GM12878 (cell line): Measurements from ENCODE around the gene RAG1. TPM values are rescaled to one million over a fixed set of nuclear protein-coding genes. Genes with fewer than 3 reads are reported as not detected.

Experiments used
- ATAC-seq: fragments of 200-7000 bp; cut with Tn5 transposase; 3 replicates; pipeline ENCODE4 v1.9.1; 2020; ENCODE audit warnings: mild to moderate bottlenecking, moderate library complexity
- BruUV-seq: library from RNA; stranded (reverse); fragments of 400-500 nt; replicated peaks from 2 replicates; lab custom pipeline; 2021; lab: Mats Ljungman, UMichigan
- CTCF ChIA-PET: fragments of 300-600 bp; sonication (Branson Sonifier 250); formaldehyde crosslinking; extraction: SDS; loops from one replicate; lab custom pipeline; 2021; ENCODE audit warnings: inconsistent platforms; lab: Yijun Ruan, JAX
- POLR2A ChIA-PET: fragments of 350-600 bp; formaldehyde crosslinking; extraction: SDS; loops from one replicate; lab custom pipeline; 2021; ENCODE audit warnings: inconsistent platforms; lab: Charles Lee
- RAD21 ChIA-PET: fragments of 300-600 bp; sonication (Branson Sonifier 250); formaldehyde crosslinking; loops from one replicate; lab custom pipeline; 2023; ENCODE audit warnings: antibody characterized with exemption; ENCODE audit not compliant: unreplicated experiment; lab: Charles Lee
- SMC1A ChIA-PET: fragments of 300-600 bp; sonication (Branson Sonifier 250); formaldehyde crosslinking; loops from one replicate; lab custom pipeline; 2023; ENCODE audit not compliant: unreplicated experiment, uncharacterized antibody; lab: Charles Lee
- DNase-seq: peaks from one replicate; pipeline ENCODE4 v3.0.0-alpha.2; 2011; ENCODE audit warnings: low read depth, low spot score
- FAIRE-seq: peaks from 3 replicates; lab custom pipeline; 2011; peaks lifted over from hg19 to GRCh38; lab: Jason Lieb, UNC
- H2AFZ ChIP-seq: 2 replicates; pipeline ENCODE4 v1.6.0; 2011; ENCODE audit warnings: low read depth, low read length, control low read depth; ENCODE audit not compliant: control insufficient read depth
- H3K27ac ChIP-seq: 2 replicates; pipeline ENCODE4 v1.5.1; 2011; ENCODE audit warnings: control low read depth; ENCODE audit not compliant: control insufficient read depth, insufficient read depth
- H3K27me3 ChIP-seq, 2 experiments: replicated peaks in 1 of 2; 2 replicates each; pipeline versions ENCODE4 v1.6.0 to v1.6.1; 2011; ENCODE audit warnings: low read length in 1 of 2; ENCODE audit not compliant: control insufficient read depth in 2 of 2, insufficient read depth in 2 of 2
- H3K36me3 ChIP-seq, 2 experiments: 2 replicates each; pipeline ENCODE4 v1.5.1; 2011; ENCODE audit warnings: low read length in 1 of 2; ENCODE audit not compliant: control insufficient read depth in 2 of 2, insufficient read depth in 2 of 2
- H3K4me1 ChIP-seq: 2 replicates; pipeline ENCODE4 v1.6.1; 2011; ENCODE audit warnings: mild to moderate bottlenecking, low read length, moderate library complexity, mixed read lengths; ENCODE audit not compliant: control insufficient read depth, insufficient read depth
- H3K4me2 ChIP-seq: 2 replicates; pipeline ENCODE4 v1.6.0; 2011; ENCODE audit warnings: control low read depth; ENCODE audit not compliant: control insufficient read depth, insufficient read depth
- H3K4me3 ChIP-seq: fragments of 200-600 bp; sonication (generic); 2 replicates; pipeline ENCODE4 v1.5.1; 2016
- H3K79me2 ChIP-seq: 2 replicates; pipeline ENCODE4 v1.6.0; 2011; ENCODE audit warnings: low read length; ENCODE audit not compliant: control insufficient read depth, insufficient read depth
- H3K9ac ChIP-seq: 2 replicates; pipeline ENCODE4 v1.8.0; 2011; ENCODE audit warnings: low read length, control low read depth, mixed read lengths; ENCODE audit not compliant: control insufficient read depth, insufficient read depth
- H3K9me3 ChIP-seq: replicated peaks from 3 replicates; pipeline ENCODE4 v1.5.1; 2011; ENCODE audit warnings: mild to moderate bottlenecking, low read length; ENCODE audit not compliant: control insufficient read depth, insufficient read depth
- H4K20me1 ChIP-seq: 2 replicates; pipeline ENCODE4 v1.6.0; 2011; ENCODE audit not compliant: control insufficient read depth, insufficient read depth
- ATF2 ChIP-seq: IDR thresholded peaks from 2 replicates; pipeline ENCODE4 v1.6.1; 2012; ENCODE audit warnings: low read length, inconsistent platforms
- ATF3 ChIP-seq: IDR thresholded peaks from 2 replicates; pipeline ENCODE4 v1.6.1; 2011; ENCODE audit warnings: low read depth, mild to moderate bottlenecking, low read length, moderate library complexity, borderline replicate concordance; ENCODE audit errors: extremely low read depth
- BHLHE40 ChIP-seq, 2 experiments: fragments of 450-650 bp in 1 of 2; IDR thresholded peaks; 2 replicates each; pipeline ENCODE4 v1.6.1; 2011 to 2017; ENCODE audit warnings: low read depth in 2 of 2, borderline replicate concordance in 1 of 2, improper control_type of control experiment in 1 of 2, low read length in 1 of 2, mild to moderate bottlenecking in 1 of 2
- CBX3 ChIP-seq: fragments of 200-600 bp; sonication (generic); IDR thresholded peaks from 2 replicates; pipeline ENCODE4 v1.6.1; 2016; ENCODE audit warnings: low read depth, borderline replicate concordance
- CREM ChIP-seq: IDR thresholded peaks from 2 replicates; pipeline ENCODE4 v1.6.1; 2014; ENCODE audit warnings: antibody characterized with exemption, low read depth
- E2F8 ChIP-seq: fragments of 450-650 bp; IDR thresholded peaks from 2 replicates; pipeline ENCODE4 v1.6.1; 2018; ENCODE audit warnings: mild to moderate bottlenecking, low read depth, moderate library complexity; ENCODE audit not compliant: partially characterized antibody
- HDAC2 ChIP-seq: fragments of 200-600 bp; sonication (generic); IDR thresholded peaks from 2 replicates; pipeline ENCODE4 v1.6.1; 2017
- IKZF2 ChIP-seq, 2 experiments: fragments of 450-650 bp; IDR thresholded peaks; 2 replicates each; pipeline ENCODE4 v1.6.1; 2017; ENCODE audit warnings: mild to moderate bottlenecking in 2 of 2, moderate library complexity in 2 of 2
- MEF2B ChIP-seq: fragments of 450-650 bp; IDR thresholded peaks from 2 replicates; pipeline ENCODE4 v1.6.1; 2018; ENCODE audit warnings: mild to moderate bottlenecking, moderate library complexity; ENCODE audit not compliant: partially characterized antibody, poor library complexity, severe bottlenecking
- PAX8 ChIP-seq: fragments of 450-650 bp; IDR thresholded peaks from 2 replicates; pipeline ENCODE4 v1.6.1; 2017; ENCODE audit warnings: mild to moderate bottlenecking, moderate library complexity
- RB1 ChIP-seq: fragments of 450-650 bp; formaldehyde crosslinking; IDR thresholded peaks from 2 replicates; pipeline ENCODE4 v1.6.1; 2017; ENCODE audit warnings: mild to moderate bottlenecking, borderline replicate concordance
- RCOR1 ChIP-seq: conservative IDR thresholded peaks from 2 replicates; pipeline ENCODE4 v1.6.1; 2012; ENCODE audit warnings: low read depth, low read length, improper control_type of control experiment
- SMAD1 ChIP-seq: fragments of 450-650 bp; IDR thresholded peaks from 2 replicates; pipeline ENCODE4 v1.6.1; 2018; ENCODE audit warnings: mild to moderate bottlenecking, low read depth; ENCODE audit not compliant: partially characterized antibody
- TBL1XR1 ChIP-seq: IDR thresholded peaks from 2 replicates; pipeline ENCODE4 v1.6.1; 2012; ENCODE audit warnings: low read depth, low read length, improper control_type of control experiment
- ZNF687 ChIP-seq: fragments of 450-650 bp; IDR thresholded peaks from 2 replicates; pipeline ENCODE4 v1.6.1; 2017; ENCODE audit warnings: mild to moderate bottlenecking, moderate library complexity
- WGBS: methylation state at CpG from one replicate; pipeline ENCODE4 v1.1.6; 2016; ENCODE audit warnings: low lambda C conversion rate; ENCODE audit not compliant: insufficient replicate concordance, insufficient coverage; ENCODE audit errors: missing lambda C conversion rate; 5-methylcytosine and 5-hydroxymethylcytosine counted together
- in situ Hi-C: fragments of 300-500 bp; cut with MboI; formaldehyde crosslinking; loops from 9 replicates; pipeline ENCODE4 v1.14.3; 2018; ENCODE audit warnings: mixed read lengths
- intact Hi-C: fragments of 100-400 bp; cut with micrococcal nuclease; formaldehyde crosslinking; loops from one replicate; pipeline ENCODE4 v1.14.2; 2022; ENCODE audit not compliant: unreplicated experiment
- polyA plus RNA-seq, 11 experiments: library from polyadenylated mRNA; depleted of rRNA in 4 of 11; unstranded in 6 of 11; stranded (reverse) in 5 of 11; fragments of >200 nt; fragmentation: Nextera tagmentation in 4 of 11; fragmentation: Illumina TruSeq in 1 of 11; extraction: Ambion mirVana in 4 of 11; extraction: Trizol in 1 of 11; gene quantifications; 1 replicate in 1 of 11; 2 replicates in 10 of 11; pipeline versions ENCODE4 v1.2.1 to v1.2.3, GENCODE V29; 2011 to 2016; ENCODE audit warnings: inconsistent platforms in 2 of 11, missing spikeins in 2 of 11, low read depth in 1 of 11
- total RNA-seq, 4 experiments: library from RNA; depleted of rRNA in 3 of 4; stranded (reverse); fragments of >200 nt in 3 of 4; fragmentation: Illumina TruSeq in 1 of 4; extraction: Trizol in 1 of 4; gene quantifications; 2 replicates each; pipeline versions ENCODE4 v1.2.1 to v1.2.3, GENCODE V29; 2013 to 2021

RAG1 gene
- total and polyA plus RNA-seq, 10 of the 15 experiments (the other 5 are each of a cell fraction or from before 2014, with no cell fraction given) = 0.01 to 0.44 (median 0.05) TPM; not detected in 3

DNA sequence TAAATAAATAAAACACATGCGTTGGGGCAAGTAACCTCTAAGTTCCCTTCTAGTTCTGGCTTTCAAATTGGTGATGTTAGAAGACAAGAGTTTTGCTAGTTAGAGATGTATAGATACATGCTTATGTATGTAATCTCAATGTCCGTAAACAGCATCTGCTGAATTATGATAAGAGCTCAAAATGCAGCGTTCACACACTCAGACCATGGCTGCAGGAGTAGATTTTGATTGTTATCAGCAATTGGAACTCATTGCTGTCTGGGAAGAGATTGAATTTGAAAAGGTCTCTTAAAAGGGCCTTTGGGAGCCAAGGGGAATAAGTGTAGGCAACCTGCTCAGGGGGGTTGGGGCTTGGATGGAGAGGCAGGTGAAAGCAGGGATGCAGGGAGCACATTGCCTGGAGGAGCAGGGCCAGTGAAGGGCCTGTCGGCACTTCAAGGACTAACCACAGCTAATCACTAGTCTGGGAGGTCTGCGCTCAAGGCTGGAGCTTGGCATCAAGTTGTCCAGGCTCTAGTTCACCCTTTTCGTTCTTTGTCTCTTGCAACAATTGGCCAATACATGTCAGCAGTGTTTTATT, 2.7 kb upstream of the RAG1 start:
- Histone ChIP-seq H3K27ac (no peak overlapping the region), H3K36me3 (no peaks in the 10 kb centered on the region), H3K4me1 (no peaks in the 10 kb centered on the region), H3K4me3 (no peak overlapping the region), H3K4me2 (no peak overlapping the region), H3K79me2 (no peaks in the 10 kb centered on the region), H3K9me3 (no peaks in the 10 kb centered on the region; the same call in 2 of the 3 replicates), H3K9ac (no peak overlapping the region), H4K20me1 (no peaks in the 10 kb centered on the region), H2AFZ (no peak overlapping the region), H3K27me3 (peaks cover 0 to 8% of the 10 kb centered on the region in 2 experiments; a peak in 1 of 4 replicates)
- RAD21 ChIA-PET = interaction anchor here (1.3 to 5.5 kb wide), 4 partner anchors 107 to 183 kb away, joined by 3 to 67 read pairs (median 10); no protein-coding TSS in a partner anchor
- FAIRE-seq (no peak), ATAC-seq (no peak), DNase-seq (no peak)
- intact Hi-C loops (no loop called here), in situ Hi-C loops (no loop called here)
- CTCF ChIA-PET = interaction anchor here (0.6 to 10.8 kb wide), 22 partner anchors 8 to 274 kb away, joined by 3 to 208 read pairs (median 4); no protein-coding TSS in a partner anchor
- no peak for TF ChIP-seq PAX8
- no peak for TF ChIP-seq BHLHE40 (IDR thresholded peaks at IDR 0.05; ENCODE audit: borderline replicate concordance in 1 of 2, low read depth in 2 of 2, low read length in 1 of 2)
- no peak for TF ChIP-seq RB1
- TF ChIP-seq HDAC2 = no peak
- no peak for TF ChIP-seq ATF2
- no peak for TF ChIP-seq RCOR1
- no peak for TF ChIP-seq CBX3
- no peak for TF ChIP-seq MEF2B
- no peak for TF ChIP-seq CREM
- no peak for TF ChIP-seq ATF3
- no peak for TF ChIP-seq IKZF2 (IDR thresholded peaks at IDR 0.05)
- TF ChIP-seq SMAD1 = no peak
- TF ChIP-seq TBL1XR1 = no peak
- TF ChIP-seq ZNF687 = no peak
- TF ChIP-seq E2F8 = no peak
- no TSS peak for BruUV-seq
- POLR2A ChIA-PET = no interaction called here
- SMC1A ChIA-PET = interaction anchor here (0.8 to 6.4 kb wide), 13 partner anchors 9 to 273 kb away, joined by 3 to 46 read pairs (median 4); no protein-coding TSS in a partner anchor
- 45% methylated on average over 6 of the region's 6 CpGs for WGBS
